SK-N-SH (cell line): ENCODE data around the gene AGAP1.

Experiments
- CTCF ChIP-seq: fragments of 200-600 bp; sonication (generic); IDR thresholded peaks from 2 replicates; pipeline ENCODE4 v1.6.1; 2017; ENCODE audit warnings: antibody characterized with exemption, mild to moderate bottlenecking, moderate library complexity
- EZH2phosphoT487 ChIP-seq: fragments of 200-600 bp; sonication (generic); IDR thresholded peaks from 2 replicates; pipeline ENCODE4 v1.6.1; 2017; ENCODE audit warnings: low read depth, mixed run types, mild to moderate bottlenecking, antibody characterized with exemption, moderate library complexity, borderline replicate concordance
- POLR2AphosphoS5 ChIP-seq: IDR thresholded peaks from 2 replicates; pipeline ENCODE4 v1.6.1; 2012; ENCODE audit warnings: low read depth, low read length
- TF ChIP-seq, protein P1 (sequence below): fragments of 150-350 bp; IDR thresholded peaks from 2 replicates; pipeline ENCODE4 v1.6.1; 2016; ENCODE audit warnings: mild to moderate bottlenecking, low read depth, low read length

DNA sequence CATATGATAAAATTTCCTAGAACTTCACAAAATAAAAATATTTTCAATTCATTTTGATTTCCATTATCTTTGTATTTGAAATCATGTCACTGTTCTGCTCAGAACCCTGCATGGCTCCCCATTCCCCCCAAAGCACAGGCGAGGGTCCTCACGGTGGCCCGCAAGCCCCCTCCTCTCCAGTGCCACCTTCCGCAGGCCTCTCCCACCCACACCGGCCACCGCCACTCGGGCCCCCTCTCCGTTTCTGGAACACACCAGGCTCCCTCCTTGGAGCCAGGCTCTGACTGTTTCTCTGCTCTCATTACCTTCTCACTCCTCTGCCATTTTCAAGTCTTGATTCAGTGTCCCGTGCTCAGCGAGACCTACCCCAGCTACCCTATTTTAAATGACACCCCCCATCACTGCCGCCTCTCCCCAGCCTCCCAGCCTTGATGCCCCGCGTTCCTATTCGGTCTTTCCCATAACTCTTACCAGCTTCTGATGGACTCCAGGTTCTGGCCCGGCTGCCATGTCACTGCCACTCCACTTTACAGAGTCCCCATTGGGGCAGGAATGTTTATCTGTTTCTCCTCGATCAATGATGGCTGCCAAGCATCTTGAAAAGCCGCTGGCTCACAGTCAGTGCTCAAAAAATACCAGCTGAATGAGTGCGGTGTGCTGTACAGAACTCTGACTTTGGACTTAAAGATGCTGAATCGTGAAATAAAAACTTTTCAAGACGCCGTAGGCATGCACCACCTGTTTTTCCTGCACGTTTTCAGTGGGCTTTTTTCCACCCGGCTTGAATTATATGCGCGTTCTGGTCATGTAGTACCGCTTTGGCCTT lies 473.3 kb downstream of the AGAP1 start:
- TF ChIP-seq CTCF (no peak), EZH2phosphoT487 (no peak), POLR2AphosphoS5 (no peak)
- TF ChIP-seq, protein P1, sequence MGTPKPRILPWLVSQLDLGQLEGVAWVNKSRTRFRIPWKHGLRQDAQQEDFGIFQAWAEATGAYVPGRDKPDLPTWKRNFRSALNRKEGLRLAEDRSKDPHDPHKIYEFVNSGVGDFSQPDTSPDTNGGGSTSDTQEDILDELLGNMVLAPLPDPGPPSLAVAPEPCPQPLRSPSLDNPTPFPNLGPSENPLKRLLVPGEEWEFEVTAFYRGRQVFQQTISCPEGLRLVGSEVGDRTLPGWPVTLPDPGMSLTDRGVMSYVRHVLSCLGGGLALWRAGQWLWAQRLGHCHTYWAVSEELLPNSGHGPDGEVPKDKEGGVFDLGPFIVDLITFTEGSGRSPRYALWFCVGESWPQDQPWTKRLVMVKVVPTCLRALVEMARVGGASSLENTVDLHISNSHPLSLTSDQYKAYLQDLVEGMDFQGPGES: no peak
